Testis (tissue), 3 donors: ENCODE results near the gene GLCCI1. TPM values are rescaled to one million over a fixed set of nuclear protein-coding genes. Genes with fewer than 3 reads are reported as not detected.

Experiments
- DNase-seq: peaks from one replicate; pipeline ENCODE4 v3.0.0-alpha.2; 2019
- H3K27ac ChIP-seq, 2 donors: fragments of 200-600 bp; sonication (generic); one replicate each; pipeline ENCODE4 v1.5.1; 2019
- H3K27me3 ChIP-seq: fragments of 200-600 bp; sonication (generic); one replicate; pipeline ENCODE4 v1.5.1; 2019
- H3K36me3 ChIP-seq: fragments of 200-600 bp; sonication (generic); one replicate; pipeline ENCODE4 v1.5.1; 2017; ENCODE audit warnings: low read depth; ENCODE audit errors: missing control alignments
- H3K4me1 ChIP-seq: fragments of 200-600 bp; sonication (generic); one replicate; pipeline ENCODE4 v1.5.1; 2019
- H3K4me3 ChIP-seq, 2 donors: fragments of 200-600 bp; sonication (generic); one replicate each; pipeline ENCODE4 v1.5.1; 2017 to 2019
- H3K9me3 ChIP-seq: fragments of 200-600 bp; sonication (generic); one replicate; pipeline ENCODE4 v1.5.1; 2017
- POLR2A ChIP-seq: fragments of 450-650 bp; IDR thresholded peaks from one replicate; pipeline ENCODE4 v1.6.1; 2017; ENCODE audit warnings: antibody characterized with exemption, mild to moderate bottlenecking, moderate library complexity
- WGBS, 2 donors: methylation state at CpG; one replicate each; pipeline ENCODE4 v1.1.5; 2018; 5-methylcytosine and 5-hydroxymethylcytosine counted together
- intact Hi-C: fragments of 100-400 bp; cut with DNase I; formaldehyde crosslinking; loops from one replicate; pipeline ENCODE4 v1.15.1; 2023; ENCODE audit warnings: low total_unique reads
- polyA plus RNA-seq: library from polyadenylated mRNA; stranded (reverse); fragments of 350-450 nt; fragmentation: Illumina TruSeq; extraction: RNeasy Lipid Tissue Mini Kit (QIAGEN cat#74804); gene quantifications from one replicate; pipeline ENCODE4 v1.2.3, GENCODE V29; 2014; ENCODE audit warnings: low read depth, low replicate concordance; ENCODE audit not compliant: insufficient read depth
- total RNA-seq, 2 donors: library from RNA; depleted of rRNA; stranded (reverse); fragments of >200 nt; gene quantifications; one replicate each; pipeline ENCODE4 v1.2.3, GENCODE V29; 2016
- TF ChIP-seq, protein P1 (sequence below), 3 experiments: fragments of 450-650 bp in 2 of 3; fragments of 200-600 bp in 1 of 3; sonication (generic) in 1 of 3; IDR thresholded peaks; one replicate each; pipeline ENCODE4 v1.5.1; 2016 to 2019; ENCODE audit warnings: antibody characterized with exemption in 3 of 3, mild to moderate bottlenecking in 2 of 3, moderate library complexity in 1 of 3

Gene GLCCI1
- total and polyA plus RNA-seq, 3 donors from 2014 or later: 30.2 to 49.8 (median 42.2) TPM

DNA sequence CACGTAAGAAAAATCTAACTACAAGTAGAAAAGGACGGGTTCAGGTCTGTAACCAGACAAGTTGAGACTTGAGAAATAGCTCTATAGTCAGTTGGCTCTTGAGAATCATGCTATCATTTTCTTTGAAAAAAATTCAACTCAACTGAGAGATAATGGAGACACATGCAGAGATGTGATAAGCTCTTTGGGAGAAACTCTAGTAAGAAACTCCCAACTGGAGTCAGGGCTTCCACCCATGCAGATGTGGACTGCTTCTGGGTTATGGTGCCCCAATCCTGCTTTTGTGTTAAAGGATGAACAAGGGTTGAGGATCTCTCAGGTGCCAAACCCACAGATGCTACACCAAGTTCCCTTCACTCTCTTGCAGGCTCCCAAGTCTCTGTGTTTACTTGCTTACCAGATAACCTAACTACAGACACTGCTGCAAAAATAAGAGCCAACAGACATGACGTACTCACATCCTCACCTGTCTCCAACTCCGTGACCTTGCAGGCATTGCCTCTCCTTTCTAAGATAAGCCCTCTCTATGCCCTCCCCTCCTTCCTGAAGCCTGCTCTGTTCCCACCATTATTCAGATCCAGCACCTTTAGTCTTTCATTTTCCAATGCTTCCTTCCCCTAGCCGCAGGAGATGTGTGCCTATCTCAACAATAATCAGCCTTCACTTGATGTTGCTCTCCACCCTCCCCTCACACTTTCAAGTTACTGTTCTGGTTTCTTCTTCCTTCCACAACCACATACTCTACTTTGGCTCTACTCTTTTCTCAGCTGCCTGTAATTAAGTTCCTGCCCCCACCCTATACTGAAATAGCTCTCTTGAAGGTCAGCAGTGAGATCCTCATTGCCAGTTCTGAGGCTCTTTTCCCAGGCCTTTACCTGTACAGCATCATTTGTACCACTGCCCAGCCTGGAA is 163.4 kb downstream of the GLCCI1 start:
- Histone ChIP-seq H3K36me3 (no peaks in the 10 kb centered on the region), H3K27ac (no peak overlapping the region), H3K4me3 (no peak overlapping the region), H3K27me3 (no peaks in the 10 kb centered on the region), H3K4me1 (no peaks in the 10 kb centered on the region), H3K9me3 (no peaks in the 10 kb centered on the region)
- no peak for TF ChIP-seq POLR2A
- TF ChIP-seq, protein P1, sequence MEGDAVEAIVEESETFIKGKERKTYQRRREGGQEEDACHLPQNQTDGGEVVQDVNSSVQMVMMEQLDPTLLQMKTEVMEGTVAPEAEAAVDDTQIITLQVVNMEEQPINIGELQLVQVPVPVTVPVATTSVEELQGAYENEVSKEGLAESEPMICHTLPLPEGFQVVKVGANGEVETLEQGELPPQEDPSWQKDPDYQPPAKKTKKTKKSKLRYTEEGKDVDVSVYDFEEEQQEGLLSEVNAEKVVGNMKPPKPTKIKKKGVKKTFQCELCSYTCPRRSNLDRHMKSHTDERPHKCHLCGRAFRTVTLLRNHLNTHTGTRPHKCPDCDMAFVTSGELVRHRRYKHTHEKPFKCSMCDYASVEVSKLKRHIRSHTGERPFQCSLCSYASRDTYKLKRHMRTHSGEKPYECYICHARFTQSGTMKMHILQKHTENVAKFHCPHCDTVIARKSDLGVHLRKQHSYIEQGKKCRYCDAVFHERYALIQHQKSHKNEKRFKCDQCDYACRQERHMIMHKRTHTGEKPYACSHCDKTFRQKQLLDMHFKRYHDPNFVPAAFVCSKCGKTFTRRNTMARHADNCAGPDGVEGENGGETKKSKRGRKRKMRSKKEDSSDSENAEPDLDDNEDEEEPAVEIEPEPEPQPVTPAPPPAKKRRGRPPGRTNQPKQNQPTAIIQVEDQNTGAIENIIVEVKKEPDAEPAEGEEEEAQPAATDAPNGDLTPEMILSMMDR (IDR thresholded peaks at IDR 0.05): no peak
- intact Hi-C loops: no loop called here
- WGBS, 2 donors: 67 to 81% methylated on average over 5 of the region's 5 CpGs
- DNase-seq: no peak

DNA sequence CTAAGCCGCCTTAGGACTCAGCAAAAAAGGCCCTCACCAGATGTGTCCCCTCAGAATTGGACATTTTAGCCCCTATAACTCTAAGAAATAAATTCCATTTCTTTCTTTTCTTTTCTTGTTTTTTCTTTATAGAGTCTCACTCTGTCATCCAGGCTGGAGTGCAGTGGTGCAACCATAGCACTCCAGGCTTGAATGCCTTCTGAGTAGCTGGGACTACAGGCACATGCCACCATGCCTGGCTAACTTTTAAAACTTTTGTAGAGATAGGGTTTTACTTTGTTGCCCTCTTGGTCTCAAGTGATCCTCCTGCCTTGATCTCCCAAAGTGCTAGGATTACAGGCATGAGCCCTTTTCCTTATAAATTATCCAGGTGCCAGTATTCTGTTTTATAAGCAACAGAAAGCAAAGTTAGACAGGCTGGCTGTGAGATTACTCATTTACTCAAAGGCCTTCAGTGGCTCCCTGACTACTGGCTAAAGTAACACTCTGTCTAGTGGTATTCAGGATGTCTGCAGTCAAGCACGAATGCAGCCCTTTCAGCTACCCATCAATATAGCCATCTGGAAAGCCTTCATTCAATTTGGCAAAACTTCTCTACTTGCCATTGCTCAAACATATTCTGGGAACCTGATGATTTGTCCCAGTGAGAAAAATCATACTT is 164.7 kb downstream of the GLCCI1 start:
- Histone ChIP-seq H3K36me3 (no peaks in the 10 kb centered on the region), H3K9me3 (no peaks in the 10 kb centered on the region), H3K27ac (no peak overlapping the region), H3K4me1 (no peaks in the 10 kb centered on the region), H3K27me3 (no peaks in the 10 kb centered on the region), H3K4me3 (no peak overlapping the region)
- intact Hi-C loops: no loop called here
- WGBS, 2 donors: 85 to 94% methylated on average over 2 of the region's 2 CpGs
- TF ChIP-seq POLR2A: no peak
- TF ChIP-seq, protein P1 (IDR thresholded peaks at IDR 0.05): no peak
- DNase-seq: no peak

DNA sequence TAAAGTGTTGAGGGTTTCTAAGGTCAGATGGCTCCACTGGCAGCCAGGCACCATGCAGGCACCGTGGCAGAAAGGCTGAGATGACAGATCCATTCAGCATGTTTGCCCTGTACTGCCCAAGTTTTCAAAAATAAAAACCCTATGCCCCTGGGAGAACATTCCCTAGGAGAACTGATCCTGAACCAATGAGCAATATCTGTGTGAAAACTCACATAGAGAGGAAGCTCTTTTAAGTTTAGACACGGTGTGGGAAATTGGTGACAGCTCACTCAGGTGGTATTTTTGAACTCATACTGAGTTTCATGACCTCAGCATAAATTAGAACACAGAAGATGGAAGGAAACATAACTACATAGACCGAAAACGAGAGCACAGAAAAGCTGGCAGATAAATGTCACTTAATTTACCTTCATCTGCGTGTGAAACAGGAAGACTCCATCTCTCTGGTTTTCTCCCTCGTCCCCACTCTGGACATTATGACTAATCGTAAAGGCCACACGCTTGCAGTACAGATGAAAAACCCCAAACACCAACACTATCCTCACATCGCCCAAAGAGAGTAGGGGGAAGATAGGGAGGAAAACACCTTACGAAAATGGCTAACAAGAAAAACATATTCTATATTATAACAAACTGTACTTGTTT is 165.6 kb downstream of the GLCCI1 start:
- intact Hi-C loops: no loop called here
- no peak overlapping the region for H3K27ac ChIP-seq
- no peak overlapping the region for H3K4me3 ChIP-seq
- no peaks in the 10 kb centered on the region for H3K4me1 ChIP-seq
- H3K9me3 ChIP-seq: no peaks in the 10 kb centered on the region
- H3K36me3 ChIP-seq: no peaks in the 10 kb centered on the region
- DNase-seq: no peak
- no peaks in the 10 kb centered on the region for H3K27me3 ChIP-seq
- TF ChIP-seq, protein P1 (IDR thresholded peaks at IDR 0.05): no peak
- no peak for TF ChIP-seq POLR2A
- WGBS, 2 donors: 77 to 83% methylated on average over 10 of the region's 10 CpGs

DNA sequence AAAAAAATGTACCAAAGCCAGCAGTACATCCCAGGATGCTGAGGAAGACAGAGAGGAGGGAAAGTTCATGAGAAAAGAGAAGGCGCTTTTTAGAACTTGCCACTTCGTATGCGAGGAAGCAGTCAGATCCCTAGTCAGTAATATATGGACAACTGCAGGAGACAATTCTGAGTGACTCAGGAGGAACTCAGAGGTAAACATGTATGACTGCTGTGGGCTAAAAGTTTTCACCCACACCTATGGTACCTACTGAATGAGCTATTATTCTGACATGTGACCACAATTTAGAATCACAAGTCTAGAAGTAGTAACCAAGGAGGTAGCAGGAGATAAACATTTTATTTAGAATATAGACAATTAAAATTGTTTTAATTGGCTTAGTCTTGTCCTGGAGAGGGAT is 166.8 kb downstream of the GLCCI1 start:
- Histone ChIP-seq H3K4me1 (no peaks in the 10 kb centered on the region), H3K36me3 (no peaks in the 10 kb centered on the region), H3K27me3 (no peaks in the 10 kb centered on the region), H3K27ac (no peak overlapping the region), H3K4me3 (no peak overlapping the region), H3K9me3 (no peaks in the 10 kb centered on the region)
- TF ChIP-seq, protein P1 (IDR thresholded peaks at IDR 0.05): no peak
- TF ChIP-seq POLR2A: no peak
- 90 to 99% methylated on average over 3 of the region's 3 CpGs for WGBS, 2 donors
- DNase-seq: no peak
- intact Hi-C loops: no loop called here
